GM18505 (cell line): ENCODE data around the gene RNF207.

Experiments
- ATAC-seq: cut with Tn5 transposase; IDR thresholded peaks from one replicate; pipeline ENCODE4 v1.9.1; 2021; ENCODE audit not compliant: unreplicated experiment
- POLR2A ChIP-seq: IDR thresholded peaks from 4 replicates; pipeline ENCODE4 v1.6.1; 2011; ENCODE audit warnings: borderline replicate concordance; ENCODE audit not compliant: insufficient read depth, insufficient read length; ENCODE audit errors: extremely low read depth

Gene RNF207

GRCh38 chr1:6270401-6270800 lies 64.5 kb downstream of the RNF207 start:
- ATAC-seq, result no peak
- TF ChIP-seq POLR2A, result no peak
